ENCODE measurements around the gene TMED5. TPM values are rescaled to one million over a fixed set of nuclear protein-coding genes. Genes with fewer than 3 reads are reported as not detected.

TMED5 gene
- total RNA-seq, 1 donor from 2014 or later, result 39.1 TPM

- H3K27ac ChIP-seq, result no peak overlapping the region
- intact Hi-C loops (cut with DNase I), result no loop called here
- no peaks in the 10 kb centered on the region for H3K4me1 ChIP-seq
- no peaks in the 10 kb centered on the region for H3K9me3 ChIP-seq
- peaks cover 4 to 12% of the 10 kb centered on the region in 2 donors for H3K36me3 ChIP-seq
- DNase-seq (ENCODE audit: low spot score in 2 of 2), result no peak
- TF ChIP-seq, protein P1, sequence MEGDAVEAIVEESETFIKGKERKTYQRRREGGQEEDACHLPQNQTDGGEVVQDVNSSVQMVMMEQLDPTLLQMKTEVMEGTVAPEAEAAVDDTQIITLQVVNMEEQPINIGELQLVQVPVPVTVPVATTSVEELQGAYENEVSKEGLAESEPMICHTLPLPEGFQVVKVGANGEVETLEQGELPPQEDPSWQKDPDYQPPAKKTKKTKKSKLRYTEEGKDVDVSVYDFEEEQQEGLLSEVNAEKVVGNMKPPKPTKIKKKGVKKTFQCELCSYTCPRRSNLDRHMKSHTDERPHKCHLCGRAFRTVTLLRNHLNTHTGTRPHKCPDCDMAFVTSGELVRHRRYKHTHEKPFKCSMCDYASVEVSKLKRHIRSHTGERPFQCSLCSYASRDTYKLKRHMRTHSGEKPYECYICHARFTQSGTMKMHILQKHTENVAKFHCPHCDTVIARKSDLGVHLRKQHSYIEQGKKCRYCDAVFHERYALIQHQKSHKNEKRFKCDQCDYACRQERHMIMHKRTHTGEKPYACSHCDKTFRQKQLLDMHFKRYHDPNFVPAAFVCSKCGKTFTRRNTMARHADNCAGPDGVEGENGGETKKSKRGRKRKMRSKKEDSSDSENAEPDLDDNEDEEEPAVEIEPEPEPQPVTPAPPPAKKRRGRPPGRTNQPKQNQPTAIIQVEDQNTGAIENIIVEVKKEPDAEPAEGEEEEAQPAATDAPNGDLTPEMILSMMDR (IDR thresholded peaks at IDR 0.05), result no peak
- H3K27me3 ChIP-seq, result no peaks in the 10 kb centered on the region
- H3K4me3 ChIP-seq, result no peak overlapping the region
Observed at GRCh38 chr1:93129507-93130099, 50.6 kb downstream of the TMED5 start.

- Histone ChIP-seq H3K4me3 (no peak overlapping the region), H3K36me3 (peaks cover 3 to 10% of the 10 kb centered on the region in 2 donors), H3K9me3 (no peaks in the 10 kb centered on the region), H3K27ac (no peak overlapping the region), H3K27me3 (no peaks in the 10 kb centered on the region), H3K4me1 (no peaks in the 10 kb centered on the region)
- intact Hi-C loops (cut with DNase I), result no loop called here
- TF ChIP-seq, protein P1 (IDR thresholded peaks at IDR 0.05), result no peak
- DNase-seq (ENCODE audit: low spot score in 2 of 2), result no peak
Observed at GRCh38 chr1:93124556-93125355, 55.5 kb downstream of the TMED5 start.

DNA sequence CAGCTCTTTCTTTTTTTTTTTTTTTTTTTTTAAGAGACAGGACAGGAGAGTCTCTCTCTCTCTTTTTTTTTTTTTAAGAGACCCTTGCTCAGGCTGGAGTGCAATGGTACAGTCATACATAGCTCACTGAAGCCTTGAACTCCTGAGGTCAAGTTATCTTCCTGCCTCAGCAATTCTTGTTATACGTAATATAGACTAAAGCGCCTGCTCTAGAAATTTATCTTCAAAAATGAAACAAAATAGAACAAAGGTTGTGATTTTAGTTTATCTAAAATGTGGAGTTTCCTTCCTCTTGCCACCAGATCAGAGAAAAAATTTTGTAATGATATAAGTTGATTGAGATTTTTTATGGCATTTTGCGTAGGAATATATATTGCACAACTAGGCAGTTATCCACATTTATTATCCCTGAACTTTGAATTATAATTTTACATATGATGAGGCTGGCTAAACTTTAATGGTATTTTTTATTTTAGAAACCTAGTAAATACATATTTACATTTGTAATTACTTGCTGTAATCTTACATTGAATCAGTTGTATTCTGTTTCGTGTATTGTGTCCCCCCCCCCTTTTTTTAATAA is 56.9 kb downstream of the TMED5 start:
- Histone ChIP-seq H3K36me3 (peaks cover 3 to 16% of the 10 kb centered on the region in 2 donors), H3K27ac (no peak overlapping the region), H3K27me3 (no peaks in the 10 kb centered on the region), H3K4me3 (no peak overlapping the region), H3K4me1 (no peaks in the 10 kb centered on the region), H3K9me3 (no peaks in the 10 kb centered on the region)
- no peak for DNase-seq (ENCODE audit: low spot score in 2 of 2)
- intact Hi-C loops (cut with DNase I), result no loop called here
- TF ChIP-seq, protein P1 (IDR thresholded peaks at IDR 0.05), result no peak

- H3K27ac ChIP-seq, result no peak overlapping the region
- no peak overlapping the region for H3K4me3 ChIP-seq
- H3K36me3 ChIP-seq, result peaks cover 10 to 29% of the 10 kb centered on the region in 2 donors
- DNase-seq (ENCODE audit: low spot score in 2 of 2), result no peak
- no peaks in the 10 kb centered on the region for H3K9me3 ChIP-seq
- TF ChIP-seq, protein P1 (IDR thresholded peaks at IDR 0.05), result no peak
- H3K27me3 ChIP-seq, result no peaks in the 10 kb centered on the region
- H3K4me1 ChIP-seq, result no peaks in the 10 kb centered on the region
- intact Hi-C loops (cut with DNase I), result no loop called here
Observed at GRCh38 chr1:93120614-93121013, 59.6 kb downstream of the TMED5 start.

DNA sequence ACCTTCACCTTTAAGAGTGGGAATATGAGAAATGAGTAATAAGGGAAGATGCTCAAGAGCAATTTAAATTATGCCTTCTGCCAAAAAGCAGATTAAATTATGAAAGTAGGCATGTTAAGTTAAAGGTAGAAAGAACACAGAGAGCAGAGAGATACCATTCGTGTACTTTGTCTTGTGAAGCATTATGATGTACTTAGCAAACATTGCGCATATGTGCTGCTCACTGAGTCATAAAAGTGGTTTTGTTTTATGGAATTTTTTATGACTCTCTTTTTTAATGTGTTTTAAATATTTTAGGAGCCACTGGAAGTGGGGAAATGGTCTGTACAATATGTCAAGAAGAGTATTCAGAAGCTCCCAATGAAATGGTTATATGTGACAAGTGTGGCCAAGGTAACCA is 65.8 kb downstream of the TMED5 start:
- intact Hi-C loops (cut with DNase I), result no loop called here

More for the DNA sequence above, 65.8 kb downstream of the TMED5 start:
- Histone ChIP-seq H3K27ac (no peak overlapping the region), H3K36me3 (peaks cover 10 to 24% of the 10 kb centered on the region in 2 donors), H3K4me3 (no peak overlapping the region), H3K9me3 (no peaks in the 10 kb centered on the region), H3K27me3 (no peaks in the 10 kb centered on the region), H3K4me1 (peaks cover 0 to 9% of the 10 kb centered on the region in 2 donors)
- DNase-seq (ENCODE audit: low spot score in 2 of 2), result no peak
- TF ChIP-seq, protein P1 (IDR thresholded peaks at IDR 0.05), result no peak

Measured in ascending aorta (tissue), 2 donors.